Measurements from ENCODE around the gene GPN2.

GPN2 gene

DNA sequence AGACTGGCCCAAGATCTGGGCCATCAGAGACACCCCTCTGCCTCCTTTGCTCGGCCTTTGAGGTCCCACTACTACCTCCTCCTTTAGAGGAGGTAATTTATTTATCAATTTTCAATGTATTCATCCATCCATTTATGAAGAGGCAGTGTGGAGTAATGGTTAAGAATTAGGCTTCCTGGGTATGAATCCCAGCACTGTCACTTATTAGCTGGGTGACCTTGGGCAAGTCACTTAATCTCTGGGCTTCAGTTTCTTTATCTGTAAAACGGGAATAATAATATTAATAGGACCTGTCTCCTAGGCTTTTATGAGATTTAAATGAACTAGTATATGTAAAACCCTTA is 22.0 kb upstream of the GPN2 start:
- no peak for TF ChIP-seq CTCF (conservative IDR thresholded peaks at IDR 0.05; ENCODE audit: low read length)

GRCh38 chr1:26911399-26912146 is 21.5 kb upstream of the GPN2 start:
- TF ChIP-seq CTCF (conservative IDR thresholded peaks at IDR 0.05; ENCODE audit: low read length): no peak
- H3K4me3 ChIP-seq (ENCODE audit: low read length): no peak overlapping the region
- no peak for DNase-seq (ENCODE audit: low read depth)

More for the DNA sequence above, 22.0 kb upstream of the GPN2 start:
- H3K4me3 ChIP-seq (ENCODE audit: low read length): no peak overlapping the region
- no peak for DNase-seq (ENCODE audit: low read depth)

DNA sequence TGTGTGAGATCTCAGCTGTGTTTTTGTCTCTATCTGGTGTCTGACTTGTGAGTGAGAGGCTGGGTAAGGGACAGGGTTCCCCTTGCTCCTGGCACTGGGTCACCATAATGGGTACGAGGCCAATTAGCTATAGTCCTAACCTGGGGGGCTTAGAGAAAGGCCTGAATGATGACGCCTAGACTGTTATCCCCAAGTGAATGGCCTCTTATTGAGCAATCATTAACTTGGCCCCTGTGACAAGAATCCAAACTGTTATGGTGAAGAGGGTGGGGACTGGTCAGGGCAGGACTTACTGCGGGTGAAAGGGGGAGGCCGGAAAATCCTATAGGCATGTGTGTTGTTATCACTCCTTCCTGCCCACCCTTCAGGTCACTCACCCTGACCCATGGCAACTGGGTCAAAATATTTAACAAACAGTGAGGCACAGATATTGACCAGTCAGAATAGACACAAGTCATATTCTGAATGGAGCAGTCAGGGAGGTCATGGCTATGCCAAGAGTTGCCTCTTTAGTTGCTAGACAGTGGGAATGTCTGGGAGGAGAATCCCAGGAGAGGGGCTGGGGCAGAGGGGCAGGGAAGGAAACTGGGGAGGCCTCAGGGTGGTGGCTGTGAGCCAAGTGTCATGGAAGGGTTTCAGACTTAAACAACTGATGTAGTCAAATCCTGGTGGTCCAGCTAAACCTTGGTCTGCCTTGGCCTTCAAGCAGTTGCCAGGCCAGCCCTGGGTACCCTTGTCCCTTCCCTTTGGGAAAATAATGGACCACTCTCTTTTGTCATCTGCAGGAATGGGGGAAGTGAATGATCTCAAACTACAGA is 20.5 kb upstream of the GPN2 start:
- H3K4me3 ChIP-seq (ENCODE audit: low read length): no peak overlapping the region
- TF ChIP-seq CTCF (conservative IDR thresholded peaks at IDR 0.05; ENCODE audit: low read length): no peak
- no peak for DNase-seq (ENCODE audit: low read depth)

DNA sequence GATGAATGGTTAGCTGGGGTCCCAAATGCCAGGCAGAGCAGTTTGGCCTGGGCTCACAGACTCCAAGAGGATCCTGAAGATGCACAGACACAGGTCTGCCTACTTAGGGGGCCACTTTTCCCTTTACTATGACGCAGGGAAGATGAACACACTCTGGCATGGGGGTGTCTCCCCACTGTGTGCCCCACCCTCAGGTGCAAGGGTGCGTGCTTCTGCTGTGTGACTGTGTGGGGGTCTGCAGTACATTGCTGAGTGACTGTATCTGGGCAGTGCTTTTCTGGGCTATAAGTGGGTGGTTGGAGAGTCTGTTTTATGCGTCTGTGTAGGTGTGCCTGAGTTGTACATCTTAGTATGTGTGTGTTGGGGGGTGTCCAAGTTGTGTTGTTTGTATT is 19.9 kb upstream of the GPN2 start:
- no peak for TF ChIP-seq CTCF (conservative IDR thresholded peaks at IDR 0.05; ENCODE audit: low read length)
- no peak for DNase-seq (ENCODE audit: low read depth)
- H3K4me3 ChIP-seq (ENCODE audit: low read length): no peak overlapping the region

DNA sequence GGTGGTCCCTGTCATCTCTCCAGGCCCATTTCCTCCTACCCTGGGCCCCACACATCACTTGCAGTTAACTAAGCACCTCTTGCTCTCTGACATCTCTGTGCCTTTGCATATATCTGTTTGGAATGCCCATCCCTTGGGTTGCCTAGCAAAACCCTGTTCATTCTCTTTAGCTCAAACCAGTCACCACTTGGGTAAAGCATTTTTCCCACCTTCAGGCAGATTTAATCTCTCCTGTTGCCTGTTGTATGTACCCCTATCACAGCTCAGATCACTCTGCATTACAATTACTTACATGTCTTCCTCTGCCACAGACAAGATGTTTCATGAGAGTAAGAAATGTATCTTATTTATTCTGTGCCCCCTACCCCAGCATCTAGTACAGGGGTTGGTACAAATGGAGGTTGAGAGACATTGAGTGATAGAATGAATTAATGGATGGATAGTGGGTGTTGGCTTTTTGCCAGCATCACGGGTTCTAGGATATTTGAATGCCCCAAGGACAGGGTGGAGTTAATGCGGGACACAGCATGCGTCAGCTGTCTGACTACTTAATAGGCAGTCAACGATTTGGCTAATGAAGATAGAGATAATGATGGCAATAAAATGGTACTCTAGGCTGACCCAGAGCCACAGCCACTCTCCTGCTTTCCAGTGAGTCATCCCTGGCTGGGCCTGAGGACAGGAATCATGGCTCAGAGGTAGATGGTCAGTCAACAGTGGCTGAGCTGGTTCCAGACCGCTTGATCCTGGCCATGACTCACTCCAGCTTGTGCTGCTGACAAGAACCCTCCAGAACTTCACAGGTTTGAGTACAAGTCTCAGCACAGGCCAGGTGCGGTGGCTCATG is 17.2 kb upstream of the GPN2 start:
- peak; percentile 72 for DNase-seq (ENCODE audit: low read depth)
- H3K4me3 ChIP-seq (ENCODE audit: low read length): no peak overlapping the region

More for the DNA sequence above, 17.2 kb upstream of the GPN2 start:
- no peak for TF ChIP-seq CTCF (conservative IDR thresholded peaks at IDR 0.05; ENCODE audit: low read length)

Measured in AG10803 (cell line).